Left ventricle myocardium inferior (tissue), 1 donor: ENCODE measurements around the gene TPPP2. TPM values are rescaled to one million over a fixed set of nuclear protein-coding genes. Genes with fewer than 3 reads are reported as not detected.

Experiments used
- DNase-seq: peaks from one replicate; pipeline ENCODE4 v3.0.0-alpha.2; 2020
- H3K27ac ChIP-seq: fragments of 200-600 bp; replicated peaks from 2 replicates; pipeline ENCODE4 v1.8.0; 2021
- H3K27me3 ChIP-seq: fragments of 200-600 bp; 2 replicates; pipeline ENCODE4 v1.8.0; 2021; ENCODE audit warnings: low read depth
- H3K36me3 ChIP-seq: fragments of 200-600 bp; 2 replicates; pipeline ENCODE4 v1.8.0; 2021
- H3K4me1 ChIP-seq: fragments of 200-600 bp; 2 replicates; pipeline ENCODE4 v1.8.0; 2021
- H3K4me3 ChIP-seq: fragments of 200-600 bp; 2 replicates; pipeline ENCODE4 v1.8.0; 2021; ENCODE audit warnings: mild to moderate bottlenecking, moderate library complexity
- H3K9me3 ChIP-seq: fragments of 200-600 bp; replicated peaks from 2 replicates; pipeline ENCODE4 v1.8.0; 2021
- intact Hi-C: fragments of 100-400 bp; cut with micrococcal nuclease; formaldehyde crosslinking; loops from one replicate; pipeline ENCODE4 v1.11.0; 2022
- total RNA-seq: library from RNA; stranded (reverse); fragmentation: NEBNext Ultra II Directional; extraction: Animal tissue kit (Norgen Biotek cat#: 25700); gene quantifications from one replicate; pipeline ENCODE4 v1.2.1, GENCODE V29; 2021
- TF ChIP-seq, protein P1 (sequence below): fragments of 200-600 bp; IDR thresholded peaks from 2 replicates; pipeline ENCODE4 v1.8.0; 2021; ENCODE audit warnings: antibody characterized with exemption, mild to moderate bottlenecking, borderline replicate concordance
- donor health status: DM: no; HTN: yes; CAD: no; lungs with severe emphysema.

The TPPP2 gene
- total RNA-seq, 1 donor from 2014 or later = 1.6 TPM

GRCh38 chr14:21053184-21054122 lies 23.4 kb downstream of the TPPP2 start:
- H3K9me3 ChIP-seq = no peaks in the 10 kb centered on the region
- intact Hi-C loops = no loop called here
- DNase-seq = no peak
- peaks cover 16% of the 10 kb centered on the region for H3K4me1 ChIP-seq
- H3K27me3 ChIP-seq = no peaks in the 10 kb centered on the region
- TF ChIP-seq, protein P1, sequence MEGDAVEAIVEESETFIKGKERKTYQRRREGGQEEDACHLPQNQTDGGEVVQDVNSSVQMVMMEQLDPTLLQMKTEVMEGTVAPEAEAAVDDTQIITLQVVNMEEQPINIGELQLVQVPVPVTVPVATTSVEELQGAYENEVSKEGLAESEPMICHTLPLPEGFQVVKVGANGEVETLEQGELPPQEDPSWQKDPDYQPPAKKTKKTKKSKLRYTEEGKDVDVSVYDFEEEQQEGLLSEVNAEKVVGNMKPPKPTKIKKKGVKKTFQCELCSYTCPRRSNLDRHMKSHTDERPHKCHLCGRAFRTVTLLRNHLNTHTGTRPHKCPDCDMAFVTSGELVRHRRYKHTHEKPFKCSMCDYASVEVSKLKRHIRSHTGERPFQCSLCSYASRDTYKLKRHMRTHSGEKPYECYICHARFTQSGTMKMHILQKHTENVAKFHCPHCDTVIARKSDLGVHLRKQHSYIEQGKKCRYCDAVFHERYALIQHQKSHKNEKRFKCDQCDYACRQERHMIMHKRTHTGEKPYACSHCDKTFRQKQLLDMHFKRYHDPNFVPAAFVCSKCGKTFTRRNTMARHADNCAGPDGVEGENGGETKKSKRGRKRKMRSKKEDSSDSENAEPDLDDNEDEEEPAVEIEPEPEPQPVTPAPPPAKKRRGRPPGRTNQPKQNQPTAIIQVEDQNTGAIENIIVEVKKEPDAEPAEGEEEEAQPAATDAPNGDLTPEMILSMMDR = no peak
- H3K4me3 ChIP-seq = no peak overlapping the region
- H3K27ac ChIP-seq = no peak overlapping the region
- no peaks in the 10 kb centered on the region for H3K36me3 ChIP-seq

GRCh38 chr14:21054123-21054767 lies 24.2 kb downstream of the TPPP2 start:
- H3K27me3 ChIP-seq = no peaks in the 10 kb centered on the region
- no peaks in the 10 kb centered on the region for H3K36me3 ChIP-seq
- no peak overlapping the region for H3K27ac ChIP-seq
- no peak for DNase-seq
- TF ChIP-seq, protein P1 = no peak
- intact Hi-C loops = no loop called here
- no peaks in the 10 kb centered on the region for H3K9me3 ChIP-seq
- peaks cover 8% of the 10 kb centered on the region for H3K4me1 ChIP-seq
- no peak overlapping the region for H3K4me3 ChIP-seq

- intact Hi-C loops = no loop called here
- Histone ChIP-seq H3K36me3 (no peaks in the 10 kb centered on the region), H3K4me3 (no peak overlapping the region), H3K27me3 (no peaks in the 10 kb centered on the region), H3K27ac (no peak overlapping the region), H3K9me3 (no peaks in the 10 kb centered on the region), H3K4me1 (peaks cover 8% of the 10 kb centered on the region)
- DNase-seq = no peak
- TF ChIP-seq, protein P1 = no peak
These were observed 24.7 kb downstream of the TPPP2 start for GRCh38 chr14:21054768-21055145.

GRCh38 chr14:21055432-21056117 lies 25.6 kb downstream of the TPPP2 start:
- Histone ChIP-seq H3K36me3 (no peaks in the 10 kb centered on the region), H3K27me3 (no peaks in the 10 kb centered on the region), H3K4me1 (peaks cover 8% of the 10 kb centered on the region), H3K4me3 (no peak overlapping the region), H3K9me3 (no peaks in the 10 kb centered on the region), H3K27ac (no peak overlapping the region)
- TF ChIP-seq, protein P1 = no peak
- intact Hi-C loops = no loop called here
- no peak for DNase-seq

GRCh38 chr14:21056520-21057163 lies 26.6 kb downstream of the TPPP2 start:
- H3K27ac ChIP-seq = no peak overlapping the region
- H3K9me3 ChIP-seq = no peaks in the 10 kb centered on the region
- TF ChIP-seq, protein P1 = no peak
- DNase-seq = no peak
- no peak overlapping the region for H3K4me3 ChIP-seq
- peaks cover 8% of the 10 kb centered on the region for H3K4me1 ChIP-seq
- H3K36me3 ChIP-seq = no peaks in the 10 kb centered on the region
- no peaks in the 10 kb centered on the region for H3K27me3 ChIP-seq
- intact Hi-C loops = no loop called here
